HUES48 (cell line): ENCODE data around the gene FTO.
"Not testable (repeated sequence)": the region's sequence is repeated elsewhere in the genome, so short reads cannot be mapped to it uniquely, and the experiment has no call there.

ENCODE experiments used
- H3K27ac ChIP-seq: one replicate; pipeline ENCODE4 v1.7.0; 2013; ENCODE audit warnings: low read depth, low read length, inconsistent platforms
- H3K27me3 ChIP-seq: 2 replicates; pipeline ENCODE4 v1.6.1; 2013; ENCODE audit warnings: mild to moderate bottlenecking, low read length; ENCODE audit not compliant: control insufficient read depth, insufficient read depth
- H3K36me3 ChIP-seq: 2 replicates; pipeline ENCODE4 v1.6.1; 2013; ENCODE audit warnings: low read length; ENCODE audit not compliant: control insufficient read depth, insufficient read depth
- H3K4me1 ChIP-seq: 2 replicates; pipeline ENCODE4 v1.6.1; 2013; ENCODE audit warnings: mild to moderate bottlenecking, low read length; ENCODE audit not compliant: control insufficient read depth, insufficient read depth
- H3K4me3 ChIP-seq: 2 replicates; pipeline ENCODE4 v1.5.1; 2013; ENCODE audit warnings: mild to moderate bottlenecking, low read depth, low read length
- H3K9ac ChIP-seq: 2 replicates; pipeline ENCODE4 v1.6.1; 2013; ENCODE audit warnings: mild to moderate bottlenecking, low read depth, low read length, moderate library complexity
- H3K9me3 ChIP-seq: 2 replicates; pipeline ENCODE4 v1.6.1; 2013; ENCODE audit warnings: low read length; ENCODE audit not compliant: control insufficient read depth, insufficient read depth

Gene FTO

GRCh38 chr16:54175552-54176375 is 471.8 kb downstream of the FTO start:
- Histone ChIP-seq H3K4me3 (no peak overlapping the region), H3K27ac (no peak overlapping the region), H3K4me1 (peaks cover 42% of the 10 kb centered on the region), H3K9ac (no peak overlapping the region), H3K36me3 (no peaks in the 10 kb centered on the region), H3K9me3 (no peaks in the 10 kb centered on the region), H3K27me3 (no peaks in the 10 kb centered on the region)

GRCh38 chr16:54176376-54176901 is 472.5 kb downstream of the FTO start:
- Histone ChIP-seq H3K4me1 (peaks cover 42% of the 10 kb centered on the region), H3K27ac (no peak overlapping the region), H3K9ac (no peak overlapping the region), H3K27me3 (no peaks in the 10 kb centered on the region), H3K36me3 (no peaks in the 10 kb centered on the region), H3K4me3 (no peak overlapping the region), H3K9me3 (no peaks in the 10 kb centered on the region)

DNA sequence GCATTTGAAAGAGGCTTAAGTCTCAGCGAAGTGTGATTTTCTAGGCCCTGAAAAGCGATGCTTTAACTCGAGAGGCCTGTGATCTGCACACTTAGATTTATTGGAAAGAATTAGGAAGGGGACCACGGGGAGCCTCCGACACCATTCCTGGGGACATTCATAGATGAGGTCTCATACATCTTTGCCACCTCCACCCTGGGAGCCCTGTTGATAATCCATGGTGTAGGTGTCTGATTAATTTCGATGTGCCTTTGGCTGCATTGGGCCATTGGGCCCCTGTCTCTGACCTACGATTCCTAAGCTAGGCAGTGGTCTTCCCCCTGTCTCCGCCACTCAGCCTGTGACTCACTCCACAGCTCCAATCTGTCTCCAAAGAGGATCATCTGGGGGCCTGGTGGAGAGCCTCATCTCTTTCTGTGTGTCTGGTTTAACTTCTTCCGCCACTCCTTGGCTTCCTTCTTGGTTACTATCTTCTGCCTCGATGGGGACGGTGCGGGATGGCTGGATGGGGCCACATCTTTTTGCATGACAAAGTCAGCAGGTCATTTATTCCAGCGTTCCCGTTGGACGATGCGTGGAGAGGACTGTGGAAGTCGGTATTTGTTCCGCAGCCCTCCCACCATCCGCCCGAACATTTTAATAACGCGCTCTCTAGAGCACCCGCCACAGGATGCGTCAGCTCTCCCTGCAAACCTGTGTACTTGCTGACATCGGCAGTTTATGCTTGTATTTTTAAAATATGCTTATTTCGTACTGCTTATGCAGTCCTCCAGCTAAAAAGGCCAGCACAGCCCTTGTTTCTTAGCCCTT is 473.3 kb downstream of the FTO start:
- Histone ChIP-seq H3K4me1 (peaks cover 34% of the 10 kb centered on the region), H3K9ac (no peak overlapping the region), H3K36me3 (no peaks in the 10 kb centered on the region), H3K4me3 (no peak overlapping the region), H3K27me3 (no peaks in the 10 kb centered on the region), H3K9me3 (no peaks in the 10 kb centered on the region), H3K27ac (no peak overlapping the region)

GRCh38 chr16:54177862-54178477 is 474.0 kb downstream of the FTO start:
- no peak overlapping the region for H3K27ac ChIP-seq
- no peak overlapping the region for H3K9ac ChIP-seq
- H3K4me3 ChIP-seq: no peak overlapping the region
- no peaks in the 10 kb centered on the region for H3K27me3 ChIP-seq
- no peaks in the 10 kb centered on the region for H3K9me3 ChIP-seq
- no peaks in the 10 kb centered on the region for H3K36me3 ChIP-seq
- peaks cover 30% of the 10 kb centered on the region for H3K4me1 ChIP-seq

DNA sequence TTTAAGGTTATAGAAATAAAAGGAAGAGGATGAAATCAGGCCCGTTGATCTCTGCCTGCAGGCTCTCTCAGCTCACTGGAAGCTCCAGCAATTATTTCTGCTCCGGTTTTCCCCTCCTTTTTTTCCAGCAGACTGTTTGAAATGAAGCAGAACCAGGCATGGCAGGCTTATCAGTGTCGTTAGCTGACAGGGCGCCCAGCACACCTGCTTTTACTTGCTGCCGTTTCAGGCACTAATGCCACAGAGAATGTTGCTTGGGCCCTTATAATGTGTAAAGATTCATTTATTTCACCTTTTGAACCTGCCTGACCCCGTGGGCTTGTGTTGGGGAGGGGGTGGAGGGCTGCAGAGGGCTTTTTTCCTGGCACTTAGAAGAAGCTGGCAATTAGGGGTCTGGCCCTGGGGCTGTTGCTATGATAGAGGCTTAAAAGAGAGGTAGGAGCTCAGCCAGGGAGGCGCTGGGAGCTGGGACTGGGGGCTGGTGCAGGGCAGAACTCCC is 474.6 kb downstream of the FTO start:
- Histone ChIP-seq H3K27ac (no peak overlapping the region), H3K4me3 (no peak overlapping the region), H3K27me3 (no peaks in the 10 kb centered on the region), H3K9me3 (no peaks in the 10 kb centered on the region), H3K4me1 (peaks cover 30% of the 10 kb centered on the region), H3K36me3 (no peaks in the 10 kb centered on the region), H3K9ac (no peak overlapping the region)

DNA sequence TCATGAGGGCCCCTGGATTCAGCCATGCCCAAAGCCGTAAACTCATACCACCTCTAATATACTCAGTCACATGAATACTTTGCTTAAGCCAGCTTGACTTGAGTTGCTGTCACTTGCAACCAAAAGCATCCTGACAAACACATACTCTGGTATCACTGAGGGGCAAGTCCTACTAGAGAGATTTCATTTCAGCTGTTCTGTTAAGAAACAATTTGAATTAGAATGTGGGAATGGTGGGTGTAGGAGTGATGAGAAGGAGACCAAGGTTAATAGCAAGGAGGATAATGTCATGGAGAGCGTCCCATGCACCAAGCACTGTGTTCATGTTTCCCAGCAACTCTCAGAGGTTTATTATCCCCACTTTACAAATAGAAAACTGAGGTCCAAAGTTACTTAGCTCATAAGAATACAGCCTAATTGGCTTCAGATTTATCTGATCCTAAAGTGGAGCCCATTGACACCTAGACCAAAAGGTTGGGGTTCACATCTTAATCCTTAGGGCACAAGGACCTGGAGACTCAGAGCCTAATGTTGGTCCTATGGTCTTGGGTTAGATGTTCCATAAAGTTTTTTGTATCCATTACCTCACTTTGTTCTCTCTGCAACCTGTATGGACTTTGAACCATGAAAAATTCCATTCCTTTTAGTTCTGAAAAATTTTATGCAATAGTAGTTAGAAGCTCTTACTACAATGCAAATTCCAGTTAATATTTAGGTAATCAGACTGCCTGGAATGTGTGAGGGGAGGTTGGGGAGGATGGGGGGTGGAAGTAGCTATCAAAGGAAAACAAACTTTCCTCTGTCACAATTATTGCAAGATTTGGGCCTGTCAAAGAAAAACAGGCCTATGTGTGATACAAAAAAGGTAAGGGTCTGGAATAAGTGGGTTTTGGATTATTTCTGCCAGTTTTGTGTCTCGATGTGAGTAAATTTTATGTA is 476.7 kb downstream of the FTO start:
- no peak overlapping the region for H3K9ac ChIP-seq
- H3K27me3 ChIP-seq: no peaks in the 10 kb centered on the region
- H3K4me3 ChIP-seq: no peak overlapping the region
- no peaks in the 10 kb centered on the region for H3K9me3 ChIP-seq
- no peaks in the 10 kb centered on the region for H3K36me3 ChIP-seq
- H3K4me1 ChIP-seq: peaks cover 12% of the 10 kb centered on the region; the same call in 1 of the 2 replicates
- H3K27ac ChIP-seq: no peak overlapping the region

GRCh38 chr16:54181683-54182329 is 477.9 kb downstream of the FTO start:
- H3K9me3 ChIP-seq, H3K27ac ChIP-seq, H3K4me3 ChIP-seq, H3K9ac ChIP-seq, H3K4me1 ChIP-seq, H3K27me3 ChIP-seq, H3K36me3 ChIP-seq: not testable (repeated sequence)

DNA sequence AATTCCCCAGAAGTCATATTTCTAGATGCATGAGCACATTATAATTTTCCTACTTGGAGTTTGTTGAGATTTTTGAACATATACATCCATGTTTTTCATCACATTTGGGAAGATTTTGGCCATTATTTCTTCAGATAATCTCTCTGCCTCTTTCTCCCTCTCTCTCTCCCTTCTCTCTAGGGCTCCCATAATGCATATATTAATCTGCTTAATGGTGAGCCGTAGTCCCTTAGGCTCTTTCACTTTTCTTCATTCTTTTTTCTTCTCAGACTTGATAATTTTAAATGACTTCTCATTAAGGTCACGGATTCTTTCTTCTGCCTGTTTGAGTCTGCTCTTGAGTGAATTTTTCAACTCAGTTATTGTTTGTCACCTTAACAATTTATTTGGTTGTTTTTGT is 481.1 kb downstream of the FTO start:
- Histone ChIP-seq H3K27me3 (no peaks in the 10 kb centered on the region), H3K9me3 (no peaks in the 10 kb centered on the region), H3K27ac (no peak overlapping the region), H3K36me3 (no peaks in the 10 kb centered on the region), H3K4me3 (no peak overlapping the region), H3K4me1 (no peaks in the 10 kb centered on the region), H3K9ac (no peak overlapping the region)

GRCh38 chr16:54191163-54191562 is 487.2 kb downstream of the FTO start:
- Histone ChIP-seq H3K27me3 (no peaks in the 10 kb centered on the region), H3K9ac (no peak overlapping the region)

DNA sequence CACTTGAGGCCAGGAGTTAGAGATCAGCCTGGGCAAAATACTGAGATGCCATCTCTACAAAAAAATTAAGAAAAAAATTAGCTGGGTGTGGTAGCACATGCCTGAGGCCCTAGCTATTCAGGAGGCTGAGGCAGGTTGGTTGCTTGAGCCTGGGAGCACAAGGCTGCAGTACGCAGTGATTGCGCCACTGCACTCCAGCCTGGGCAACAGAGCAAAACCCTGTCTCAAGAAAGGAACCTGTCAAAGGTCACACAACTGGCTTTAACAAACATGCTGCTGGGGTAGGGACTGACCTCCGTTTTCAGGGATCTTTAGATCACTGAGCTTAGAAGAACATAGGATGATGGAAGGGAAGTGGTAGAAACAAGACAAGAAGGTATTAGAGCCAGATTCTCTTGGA is 487.6 kb downstream of the FTO start:
- Histone ChIP-seq H3K4me3 (no peak overlapping the region), H3K27me3 (no peaks in the 10 kb centered on the region), H3K36me3 (no peaks in the 10 kb centered on the region), H3K4me1 (no peaks in the 10 kb centered on the region), H3K9ac (no peak overlapping the region), H3K9me3 (no peaks in the 10 kb centered on the region), H3K27ac (no peak overlapping the region)

More at GRCh38 chr16:54191163-54191562, 487.2 kb downstream of the FTO start:
- no peak overlapping the region for H3K27ac ChIP-seq
- H3K4me1 ChIP-seq: no peaks in the 10 kb centered on the region
- no peak overlapping the region for H3K4me3 ChIP-seq
- H3K36me3 ChIP-seq: no peaks in the 10 kb centered on the region
- H3K9me3 ChIP-seq: no peaks in the 10 kb centered on the region
